Cortex of kidney (tissue), 1 donor: ENCODE results near the gene PHKB.
"Not testable (repeated sequence)": the region's sequence is repeated elsewhere in the genome, so short reads cannot be mapped to it uniquely, and the experiment has no call there.

ENCODE experiments used
- DNase-seq: peaks from one replicate; lab custom pipeline; 2025; lab: John Stamatoyannopoulos, UW

PHKB gene

DNA sequence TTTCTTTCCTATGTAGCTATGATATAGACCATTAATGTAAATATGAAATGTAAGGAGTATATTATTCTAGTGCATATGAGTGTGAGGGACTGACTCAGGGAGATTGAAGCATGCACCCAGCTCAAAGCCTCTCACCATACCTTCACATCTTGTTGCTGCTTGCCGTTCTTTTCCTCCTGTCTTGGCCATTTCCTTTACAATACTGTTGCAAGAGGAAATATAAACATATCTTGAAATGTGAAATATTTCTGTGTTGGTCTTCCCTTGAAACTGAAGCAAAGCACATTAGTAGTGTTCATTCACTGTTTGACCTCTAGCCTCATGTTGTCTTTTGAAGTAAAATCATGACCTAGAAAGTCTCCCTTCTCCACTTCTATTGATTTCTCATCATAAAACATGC, 46.6 kb downstream of the PHKB start:
- DNase-seq, result no peak

DNA sequence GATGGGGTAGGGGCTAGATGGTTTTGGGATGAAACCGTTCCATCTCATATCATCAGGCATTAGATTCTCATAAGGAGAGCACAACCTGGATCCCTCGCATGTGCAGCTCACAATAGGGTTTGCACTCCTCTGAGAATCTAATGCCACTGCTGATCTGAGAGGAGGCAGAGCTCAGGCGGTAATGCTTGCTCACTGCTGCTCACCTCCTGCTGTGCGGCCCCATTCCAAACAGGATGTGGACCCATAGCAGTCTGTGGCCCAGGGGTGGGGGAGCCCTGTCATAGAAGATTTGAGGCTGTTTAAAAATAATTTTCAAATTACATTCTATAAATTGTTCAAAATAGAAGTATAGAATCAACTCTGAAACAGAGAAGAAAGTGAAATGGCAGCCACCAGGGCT, 50.8 kb downstream of the PHKB start:
- no peak for DNase-seq

DNA sequence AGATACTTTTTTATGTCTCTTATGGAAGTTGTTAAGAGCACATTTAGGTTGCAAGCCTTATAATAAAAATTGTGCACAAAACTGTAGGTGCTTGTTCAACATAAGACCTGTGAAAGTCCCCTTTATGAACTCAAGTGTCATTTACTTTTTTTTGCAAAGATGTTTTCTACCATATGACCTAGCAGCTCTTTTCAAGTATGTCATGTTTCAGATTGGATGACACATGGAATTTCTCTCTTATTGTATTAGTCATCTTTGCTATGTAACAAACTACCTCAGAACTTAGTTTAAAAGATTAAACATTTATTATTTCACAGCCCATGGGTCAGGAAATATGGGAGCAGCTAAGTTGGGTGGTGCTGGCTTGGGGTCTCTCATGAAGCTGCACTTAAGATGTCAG, 57.9 kb downstream of the PHKB start:
- no peak for DNase-seq

DNA sequence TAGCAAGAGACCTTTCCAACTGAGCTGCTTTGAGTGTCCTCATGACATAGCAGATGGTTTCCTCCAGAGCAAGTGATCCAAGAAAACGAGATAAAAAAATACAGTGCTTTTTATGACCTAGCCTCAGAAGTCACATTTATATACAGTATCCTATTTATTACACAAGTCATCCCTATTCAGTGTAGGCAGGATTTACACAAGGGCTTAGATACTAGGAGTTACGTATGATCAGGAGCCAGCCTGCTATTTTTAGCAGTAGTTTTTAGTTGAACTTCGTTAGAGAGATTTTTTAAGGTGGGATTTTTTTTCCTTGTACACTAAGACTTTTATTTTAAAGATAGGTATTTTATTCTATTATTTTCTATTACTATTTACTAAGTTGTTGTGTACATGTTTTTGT, 58.4 kb downstream of the PHKB start:
- DNase-seq, result no peak

DNA sequence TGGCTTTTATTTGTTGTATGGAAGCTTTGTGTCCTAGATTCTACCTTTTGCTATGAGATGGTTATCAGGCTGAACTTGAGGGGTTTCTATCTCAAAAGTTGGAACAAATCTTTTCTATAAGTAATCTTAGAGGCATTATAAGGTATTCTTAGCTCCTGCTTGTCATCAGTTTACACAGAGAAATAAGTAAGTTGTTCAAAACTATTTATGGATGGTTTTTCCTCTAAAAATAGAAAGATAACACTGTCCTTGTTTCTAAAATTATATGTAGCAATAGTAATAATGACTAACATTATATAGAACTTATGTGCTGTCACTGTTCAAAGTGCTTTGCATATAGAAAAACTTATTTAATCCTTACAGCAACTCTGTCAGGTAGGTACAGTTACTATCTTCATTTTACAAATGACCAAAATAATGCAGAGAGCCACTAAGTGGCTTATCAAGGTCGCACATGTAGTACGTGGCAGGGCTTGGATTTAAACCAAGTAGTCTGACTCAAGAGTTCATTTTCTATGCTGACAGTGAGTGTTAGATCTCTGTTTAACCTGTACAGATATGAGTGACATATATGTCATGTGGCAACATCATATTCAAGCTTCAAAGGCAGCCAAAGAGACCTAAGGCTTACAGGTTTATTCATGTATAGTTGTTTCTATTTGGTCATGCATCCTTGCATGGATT, 59.0 kb downstream of the PHKB start:
- DNase-seq, result no peak

DNA sequence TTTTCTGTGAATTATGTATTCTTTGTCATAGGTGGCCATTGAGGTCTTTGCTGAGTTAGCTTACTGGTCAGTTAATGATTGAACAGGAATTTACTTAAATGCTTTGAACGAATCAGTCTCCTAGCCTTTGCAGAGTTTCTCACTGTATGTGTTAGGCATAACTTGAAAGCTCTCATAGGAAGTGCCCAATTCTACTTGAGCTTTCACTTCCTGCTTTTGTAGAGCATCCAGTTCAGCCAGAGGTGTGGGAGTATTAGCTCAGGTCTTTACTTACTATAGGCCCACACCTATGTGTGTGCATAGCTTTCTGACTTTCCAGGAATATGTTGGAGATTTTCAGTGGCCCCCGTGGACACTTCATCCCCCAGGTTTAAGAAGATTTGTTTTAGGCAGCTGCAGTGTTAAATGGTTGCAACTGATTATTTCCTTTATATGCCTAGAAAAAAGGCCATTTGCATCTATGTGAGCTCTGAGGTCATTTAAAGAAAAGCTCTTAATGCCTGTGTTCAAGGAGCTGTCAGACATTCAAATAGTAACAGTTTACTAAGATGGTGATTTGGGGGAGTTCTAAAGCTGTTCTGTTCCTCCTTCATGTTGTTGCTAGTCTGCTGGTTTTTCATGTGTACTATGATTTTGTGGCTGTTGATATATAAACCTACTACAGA, 62.3 kb downstream of the PHKB start:
- DNase-seq, result no peak

DNA sequence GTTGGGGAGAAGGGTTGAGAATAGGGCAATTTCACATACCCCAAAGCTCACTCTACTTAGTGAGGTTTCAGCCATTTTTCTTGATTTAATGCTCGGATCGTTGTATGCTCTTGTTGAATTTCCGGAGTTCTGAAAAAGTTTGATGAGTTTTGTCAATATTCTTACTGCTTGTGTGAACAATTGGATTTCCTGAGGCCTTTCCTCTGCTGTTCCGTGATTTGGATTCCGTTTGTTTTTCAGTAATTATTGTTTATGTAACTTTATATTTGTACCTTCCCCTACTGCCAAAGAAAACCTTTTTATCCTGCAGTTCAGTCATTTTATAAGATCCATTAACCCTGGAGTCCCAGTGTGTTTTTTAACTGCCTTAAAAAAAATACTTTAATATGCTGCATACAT, 62.9 kb downstream of the PHKB start:
- no peak for DNase-seq

DNA sequence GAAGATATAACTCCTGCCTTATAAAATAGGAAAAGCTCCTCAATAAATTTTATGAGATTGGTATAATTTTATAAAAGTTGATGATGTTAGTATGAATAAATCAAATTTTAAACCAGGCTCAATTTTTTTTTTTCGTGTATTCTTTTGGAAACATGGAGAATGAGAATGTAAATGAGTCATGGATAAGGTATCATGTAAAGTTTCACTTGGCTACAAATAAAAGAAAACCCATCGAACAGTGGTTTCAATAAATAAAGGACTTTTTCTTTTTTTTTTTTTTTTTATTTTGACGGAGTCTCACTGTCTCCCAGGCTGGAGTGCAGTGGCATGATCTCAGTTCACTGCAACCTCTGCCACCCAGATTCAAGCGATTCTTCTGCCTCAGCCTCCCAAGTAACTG, 67.3 kb downstream of the PHKB start:
- DNase-seq, result no peak

DNA sequence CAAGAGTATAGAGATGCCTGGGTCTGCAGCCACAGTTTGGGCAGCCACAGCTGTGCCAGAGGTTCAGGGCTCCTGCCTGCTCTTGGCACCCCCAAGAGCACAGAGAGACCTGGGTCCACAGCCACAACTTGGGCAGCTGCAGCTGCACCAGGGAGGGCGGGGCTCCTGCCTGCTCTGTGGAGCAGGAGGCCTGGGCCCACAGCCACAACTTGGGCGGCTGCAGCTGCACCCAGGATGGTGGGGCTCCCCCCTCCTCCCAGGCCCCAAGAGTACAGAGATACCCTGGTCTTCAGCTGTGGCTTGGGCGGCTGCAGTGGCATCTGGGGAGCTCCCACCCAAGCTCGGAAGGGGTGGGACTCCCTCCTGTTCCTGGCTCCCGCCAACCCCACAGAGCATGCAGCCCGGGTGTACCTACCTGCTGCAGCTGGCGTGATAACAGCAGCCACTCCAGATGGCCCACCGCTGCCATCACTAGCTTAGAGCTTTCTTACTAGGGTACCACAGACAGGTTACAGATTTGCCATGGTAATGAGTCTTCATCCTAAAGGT, 72.7 kb downstream of the PHKB start:
- no peak for DNase-seq

DNA sequence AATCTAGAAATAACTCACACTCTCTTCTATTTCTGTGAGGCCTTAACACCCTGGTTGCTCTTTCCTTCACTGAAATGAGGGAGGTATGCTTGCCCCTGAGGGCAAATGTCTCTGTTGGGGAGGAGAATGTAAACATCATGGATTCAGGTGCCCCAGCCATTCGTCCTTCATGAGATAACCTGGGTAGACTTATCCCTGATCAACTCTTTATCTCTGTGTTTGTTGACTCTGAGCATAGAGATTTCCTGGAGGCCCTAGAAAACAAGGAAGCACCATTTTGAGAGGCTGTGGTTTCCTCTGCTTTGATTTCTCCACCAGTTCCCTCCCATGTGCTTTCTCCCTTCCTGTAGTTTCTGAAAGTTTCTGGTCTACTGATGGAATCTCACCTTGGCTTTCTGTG, 77.3 kb downstream of the PHKB start:
- DNase-seq, result no peak

DNA sequence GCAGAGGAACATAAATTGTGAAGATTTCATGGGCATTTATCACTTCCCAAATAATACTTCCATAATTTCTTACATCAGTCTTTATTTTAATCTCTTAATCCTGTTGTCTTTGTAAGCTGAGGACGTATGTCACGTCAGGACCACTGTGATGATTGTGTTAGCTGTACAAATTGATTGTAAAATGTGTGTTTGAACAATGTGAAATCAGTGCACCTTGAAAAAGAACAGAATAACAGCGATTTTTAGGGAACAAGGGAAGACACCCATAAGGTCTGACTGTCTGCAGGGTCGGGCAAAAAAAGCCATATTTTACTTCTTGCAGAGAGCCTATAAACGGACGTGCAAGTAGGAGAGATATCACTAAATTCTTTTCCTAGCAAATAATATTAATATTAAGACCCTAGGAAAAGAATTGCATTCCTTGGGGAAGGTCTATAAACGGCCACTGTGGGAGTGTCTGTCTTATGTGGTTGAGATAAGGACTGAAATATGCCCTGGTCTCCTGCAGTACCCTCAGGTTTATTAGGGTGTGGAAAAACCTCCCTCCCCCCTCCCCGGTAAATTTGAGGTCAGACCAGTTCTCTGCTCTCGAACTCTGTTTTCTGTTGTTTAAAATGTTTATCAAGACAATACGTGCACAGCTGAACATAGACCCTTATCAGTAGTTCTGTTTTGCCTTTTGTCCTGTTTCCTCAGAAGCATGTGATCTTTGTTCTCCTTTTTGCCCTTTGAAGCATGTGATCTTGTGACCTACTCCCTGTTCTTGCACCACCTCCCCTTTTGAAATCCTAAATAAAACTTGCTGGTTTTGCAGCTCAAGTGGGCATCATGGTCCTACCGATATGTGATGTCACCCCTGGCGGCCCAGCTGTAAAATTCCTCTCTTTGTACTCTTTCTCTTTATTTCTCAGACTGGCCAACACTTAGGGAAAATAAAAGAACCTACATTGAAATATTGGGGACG, 78.9 kb downstream of the PHKB start:
- not testable (repeated sequence) for DNase-seq

DNA sequence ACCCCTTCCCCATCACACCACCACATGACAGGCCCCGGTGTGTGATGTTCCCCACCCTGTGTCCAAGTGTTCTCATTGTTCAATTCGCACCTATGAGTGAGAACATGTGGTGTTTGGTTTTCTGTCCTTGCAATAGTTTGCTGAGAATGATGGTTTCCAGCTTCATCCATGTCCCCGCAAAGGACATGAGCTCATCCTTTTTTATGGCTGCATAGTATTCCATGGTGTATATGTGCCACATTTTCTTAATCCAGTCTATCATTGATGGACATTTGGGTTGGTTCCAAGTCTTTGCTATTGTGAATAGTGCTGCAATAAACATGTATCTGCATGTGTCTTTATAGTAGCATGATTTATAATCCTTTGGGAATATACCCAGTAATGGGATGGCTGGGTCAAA, 80.0 kb downstream of the PHKB start:
- DNase-seq, result not testable (repeated sequence)

DNA sequence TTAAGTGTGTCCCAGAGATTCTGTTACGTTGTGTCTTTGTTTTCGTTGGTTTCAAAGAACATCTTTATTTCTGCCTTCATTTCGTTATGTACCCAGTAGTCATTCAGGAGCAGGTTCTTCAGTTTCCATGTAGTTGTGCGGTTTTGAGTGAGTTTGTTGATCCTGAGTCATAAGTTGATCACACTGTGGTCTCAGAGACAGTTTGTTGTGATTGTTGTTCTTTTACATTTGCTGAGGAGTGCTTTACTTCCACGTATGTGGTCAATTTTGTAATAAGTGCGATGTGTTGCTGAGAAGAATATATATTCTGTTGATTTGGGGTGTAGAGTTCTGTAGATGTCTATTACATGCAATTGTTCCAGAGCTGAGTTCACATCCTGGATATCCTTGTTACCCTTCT, 83.1 kb downstream of the PHKB start:
- not testable (repeated sequence) for DNase-seq

DNA sequence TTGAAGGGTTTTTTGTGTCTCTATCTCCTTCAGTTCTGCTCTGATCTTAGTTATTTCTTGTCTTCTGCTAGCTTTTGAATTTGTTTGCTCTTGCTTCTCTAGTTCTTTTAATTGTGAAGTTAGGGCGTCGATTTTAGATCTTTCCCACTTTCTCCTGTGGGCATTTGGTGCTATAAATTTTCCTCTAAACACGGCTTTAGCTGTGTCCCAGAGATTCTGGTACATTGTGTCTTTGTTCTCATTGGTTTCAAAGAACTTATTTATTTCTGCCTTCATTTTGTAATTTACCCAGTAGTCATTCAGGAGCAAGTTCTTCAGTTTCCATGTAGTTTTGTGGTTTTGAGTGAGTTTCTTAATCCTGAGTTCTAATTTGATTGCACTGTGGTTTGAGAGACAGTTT, 90.1 kb downstream of the PHKB start:
- DNase-seq, result not testable (repeated sequence)

DNA sequence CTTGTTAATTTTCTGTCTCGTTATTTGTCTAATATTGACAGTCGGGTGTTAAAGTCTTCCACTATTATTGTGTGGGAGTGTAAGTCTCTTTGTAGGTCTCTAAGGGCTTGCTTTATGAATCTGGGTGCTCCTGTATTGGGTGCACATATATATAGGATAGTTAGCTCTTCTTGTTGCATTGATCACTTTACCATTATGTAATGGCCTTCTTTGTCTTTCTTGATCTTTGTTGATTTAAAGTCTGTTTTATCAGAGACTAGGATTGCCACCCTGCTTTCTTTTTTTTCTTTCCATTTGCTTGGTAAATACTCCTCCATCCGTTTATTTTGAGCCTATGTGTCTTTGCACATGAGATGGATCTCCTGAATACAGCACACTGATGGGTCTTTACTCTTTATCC, 90.6 kb downstream of the PHKB start:
- not testable (repeated sequence) for DNase-seq

DNA sequence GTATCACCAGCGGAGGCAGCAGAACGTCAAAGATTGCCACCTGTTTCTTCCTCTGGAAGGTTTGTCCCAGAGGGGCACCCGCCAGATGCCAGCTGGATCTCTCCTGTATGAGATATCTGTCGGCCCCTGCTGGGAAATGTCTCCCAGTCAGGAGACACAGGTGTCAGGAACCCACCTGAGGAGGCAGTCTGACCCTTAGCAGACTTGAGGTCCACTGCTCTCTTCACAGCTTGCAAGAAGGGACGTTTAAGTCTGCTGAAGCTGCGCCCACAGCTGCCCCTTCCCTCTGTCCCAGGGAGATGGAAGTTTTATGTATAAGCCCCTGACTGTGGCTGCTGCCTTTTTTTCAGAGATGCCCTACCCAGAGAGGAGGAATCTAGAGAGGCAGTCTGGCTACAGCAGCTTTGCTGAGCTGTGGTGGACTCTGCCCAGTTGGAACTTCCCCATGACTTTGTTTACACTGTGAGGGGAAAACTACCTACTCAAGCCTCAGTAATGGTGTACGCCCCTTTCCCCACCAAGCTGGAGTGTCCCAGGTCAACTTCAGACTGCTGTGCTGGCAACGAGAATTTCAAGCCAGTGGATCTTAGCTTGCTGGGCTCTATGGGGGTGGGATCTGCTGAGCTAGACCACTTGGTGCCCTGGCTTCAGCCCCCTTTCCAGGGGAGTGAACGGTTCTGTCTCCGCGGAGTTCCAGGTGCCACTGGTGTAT, 92.9 kb downstream of the PHKB start:
- DNase-seq, result no peak

DNA sequence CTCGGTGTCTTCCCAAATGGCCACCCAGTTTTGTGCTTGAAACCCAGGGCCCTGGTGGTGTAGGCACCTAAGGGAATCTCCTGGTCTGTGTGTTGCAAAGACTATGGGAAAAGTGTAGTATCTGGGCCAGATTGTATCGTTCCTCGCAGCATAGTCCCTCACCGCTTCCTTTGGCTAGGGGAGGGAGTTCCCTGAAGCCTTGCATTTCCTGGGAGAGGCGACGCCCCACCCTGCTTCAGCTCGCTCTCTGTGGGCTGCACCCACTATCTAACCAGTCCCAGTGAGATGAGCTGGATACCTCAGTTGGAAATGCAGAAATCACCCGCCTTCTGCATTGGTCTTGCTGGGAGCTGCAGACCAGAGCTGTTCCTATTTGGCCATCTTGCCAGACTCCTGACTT, 93.5 kb downstream of the PHKB start:
- DNase-seq, result not testable (repeated sequence)

DNA sequence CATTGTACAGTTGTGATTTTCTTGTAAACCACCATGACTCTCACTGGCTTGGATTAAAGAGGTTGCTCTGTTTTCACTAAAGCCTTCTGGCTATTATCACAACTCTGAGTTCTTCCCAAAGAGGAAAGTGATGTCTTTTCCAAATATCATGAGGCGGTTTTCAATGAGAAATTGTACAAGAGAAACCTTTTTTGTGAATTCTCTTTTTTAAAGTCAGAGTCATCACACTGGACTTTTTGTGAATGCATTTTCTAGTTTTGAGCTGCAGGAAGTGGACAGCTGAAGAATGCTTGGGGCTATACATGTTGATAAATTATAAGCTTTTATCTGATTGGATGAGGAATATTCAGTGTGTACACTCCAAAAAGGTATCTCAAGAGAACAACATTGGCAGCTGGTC, 100.2 kb downstream of the PHKB start:
- DNase-seq, result no peak

DNA sequence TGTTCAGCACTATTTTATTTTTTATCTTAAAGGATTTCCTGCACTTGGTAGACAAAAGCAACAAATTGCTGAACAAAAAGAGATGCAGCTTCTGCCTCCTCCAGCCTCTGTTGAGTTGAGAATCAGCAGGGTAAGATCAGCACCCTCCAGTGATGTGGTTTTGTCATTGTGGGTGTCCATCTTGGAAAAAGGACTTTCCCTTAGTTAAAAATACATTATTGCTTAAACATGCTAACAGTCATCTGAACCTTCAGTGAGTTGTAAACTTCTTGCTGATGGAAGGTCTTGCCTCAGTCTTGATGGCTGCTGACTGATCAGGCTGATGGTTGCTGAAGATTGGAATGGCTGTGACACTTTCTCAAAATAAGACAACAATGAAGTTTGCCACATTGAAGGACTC, 101.2 kb downstream of the PHKB start:
- no peak for DNase-seq

DNA sequence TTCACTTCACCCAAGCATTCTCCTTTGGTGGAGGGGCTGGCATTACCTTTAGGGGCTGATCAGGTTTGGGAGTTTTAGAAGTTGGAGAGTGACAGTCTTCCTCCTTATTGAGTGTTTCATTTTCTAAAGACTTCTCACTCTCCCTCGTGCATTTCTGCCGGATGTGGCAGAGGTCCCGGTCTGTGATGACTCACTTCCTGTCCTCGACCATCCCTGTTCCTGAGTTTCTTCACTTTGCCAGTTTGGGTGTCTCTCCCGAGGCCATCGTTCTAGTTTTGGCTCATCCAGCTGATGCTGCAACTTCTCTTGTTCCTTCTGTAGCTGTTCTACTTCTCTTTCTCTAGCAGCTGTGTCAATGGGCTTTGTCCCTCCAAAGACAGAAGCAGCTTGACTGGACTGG, 104.3 kb downstream of the PHKB start:
- no peak for DNase-seq

DNA sequence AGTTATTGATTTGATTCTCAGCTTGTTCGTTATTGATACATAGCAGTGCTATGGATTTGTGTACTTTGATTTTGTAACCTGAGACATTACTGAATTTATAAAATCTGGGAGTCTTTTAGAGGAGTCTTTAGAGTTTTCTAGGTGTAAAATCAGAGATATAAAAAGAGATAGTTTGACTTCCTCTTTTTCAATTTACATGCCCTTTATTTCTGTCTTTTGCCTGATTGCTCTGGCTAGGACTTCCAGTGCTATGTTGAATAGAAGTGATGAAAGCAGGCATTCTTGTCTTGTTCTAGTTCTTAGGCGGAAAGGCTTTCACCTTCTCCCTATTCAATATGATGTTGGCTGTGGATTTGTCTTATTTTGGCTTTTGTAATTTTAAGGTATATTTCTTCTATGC, 106.2 kb downstream of the PHKB start:
- DNase-seq, result no peak

DNA sequence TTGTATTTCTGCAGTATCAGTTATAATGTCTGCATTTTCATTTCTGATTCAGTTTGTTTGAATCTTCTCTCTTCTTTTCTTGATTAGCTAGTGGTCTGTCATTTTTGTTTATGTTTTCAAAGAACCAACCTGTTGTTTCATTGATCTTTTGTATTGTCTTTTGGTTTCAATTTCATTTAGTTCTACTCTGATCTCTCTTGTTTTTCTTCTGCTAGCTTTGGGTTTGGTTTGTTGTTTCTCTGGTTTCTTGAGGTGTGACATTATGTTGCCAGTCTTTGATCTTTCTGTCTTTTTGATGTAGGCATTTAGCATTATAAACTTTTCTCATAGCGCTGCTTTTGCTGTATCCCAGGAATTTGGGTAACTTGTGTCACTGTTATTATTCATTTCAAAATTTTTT, 107.2 kb downstream of the PHKB start:
- DNase-seq, result no peak
